Osteoblast (primary cell): ENCODE data around the gene TREH. TPM values are rescaled to one million over a fixed set of nuclear protein-coding genes. Genes with fewer than 3 reads are reported as not detected.

Experiments
- DNase-seq: peaks from one replicate; pipeline ENCODE4 v3.0.0; 2011; ENCODE audit warnings: low spot score, mixed read lengths; ENCODE audit not compliant: insufficient read length; ENCODE audit errors: missing footprints
- H2AFZ ChIP-seq: 2 replicates; pipeline ENCODE4 v1.6.0; 2011; ENCODE audit warnings: mild to moderate bottlenecking, low read length
- H3K27ac ChIP-seq: 2 replicates; pipeline ENCODE4 v1.5.1; 2011; ENCODE audit warnings: mild to moderate bottlenecking, low read depth, low read length, moderate library complexity
- H3K27me3 ChIP-seq: 2 replicates; pipeline ENCODE4 v1.6.0; 2012; ENCODE audit warnings: mild to moderate bottlenecking, control low read depth, inconsistent platforms, low read length, moderate library complexity; ENCODE audit not compliant: insufficient read depth
- H3K36me3 ChIP-seq: 2 replicates; pipeline ENCODE4 v1.5.1; 2011; ENCODE audit warnings: mild to moderate bottlenecking, low read length, control low read depth, moderate library complexity; ENCODE audit not compliant: insufficient read depth
- H3K4me1 ChIP-seq: 2 replicates; pipeline ENCODE4 v1.5.1; 2011; ENCODE audit warnings: mild to moderate bottlenecking, low read length, control low read depth, moderate library complexity; ENCODE audit not compliant: insufficient read depth
- H3K4me2 ChIP-seq: 2 replicates; pipeline ENCODE4 v1.6.0; 2011; ENCODE audit warnings: mild to moderate bottlenecking, low read length; ENCODE audit not compliant: insufficient read depth
- H3K4me3 ChIP-seq: fragments of 200-600 bp; sonication (generic); 3 replicates; pipeline ENCODE4 v1.5.1; 2012; ENCODE audit warnings: mild to moderate bottlenecking, low read length, inconsistent platforms; ENCODE audit not compliant: insufficient read depth
- H3K79me2 ChIP-seq: 2 replicates; pipeline ENCODE4 v1.6.0; 2012; ENCODE audit warnings: mild to moderate bottlenecking, low read length, control low read depth, inconsistent platforms; ENCODE audit not compliant: insufficient read depth
- H3K9me3 ChIP-seq: 2 replicates; pipeline ENCODE4 v1.5.1; 2011; ENCODE audit warnings: low read depth, low read length, control low read depth
- H4K20me1 ChIP-seq: 2 replicates; pipeline ENCODE4 v1.6.0; 2012; ENCODE audit warnings: mild to moderate bottlenecking, low read length, control low read depth; ENCODE audit not compliant: insufficient read depth
- CTCF ChIP-seq: IDR thresholded peaks from 2 replicates; pipeline ENCODE4 v1.5.1; 2011; ENCODE audit warnings: mild to moderate bottlenecking, low read depth, low read length, moderate library complexity; ENCODE audit errors: extremely low read depth
- total RNA-seq: library from RNA; depleted of rRNA; stranded (reverse); fragments of >200 nt; gene quantifications from 2 replicates; pipeline ENCODE4 v1.2.3, GENCODE V29; 2012

Gene TREH
- total RNA-seq, 1 donor: not detected

- no peak overlapping the region for H3K4me2 ChIP-seq
- DNase-seq: peak; percentile 92
- H2AFZ ChIP-seq: no peak overlapping the region
- H3K27me3 ChIP-seq: no peaks in the 10 kb centered on the region
- peaks cover 38% of the 10 kb centered on the region for H3K4me1 ChIP-seq
- TF ChIP-seq CTCF: no peak
- H3K9me3 ChIP-seq: no peaks in the 10 kb centered on the region
- peaks cover 39% of the 10 kb centered on the region for H3K79me2 ChIP-seq
- peaks cover 84% of the 10 kb centered on the region for H3K36me3 ChIP-seq
- H4K20me1 ChIP-seq: peaks cover 32% of the 10 kb centered on the region
- no peak overlapping the region for H3K4me3 ChIP-seq
- peak overlapping the region; percentile 46 for H3K27ac ChIP-seq
Observed at GRCh38 chr11:118633319-118633690, 46.1 kb downstream of the TREH start.

- no peak overlapping the region for H3K4me3 ChIP-seq
- H3K27me3 ChIP-seq: no peaks in the 10 kb centered on the region
- H2AFZ ChIP-seq: no peak overlapping the region
- peaks cover 84% of the 10 kb centered on the region for H3K36me3 ChIP-seq
- TF ChIP-seq CTCF: no peak
- H3K79me2 ChIP-seq: peaks cover 44% of the 10 kb centered on the region
- DNase-seq: peak; percentile 74
- no peaks in the 10 kb centered on the region for H3K9me3 ChIP-seq
- H3K27ac ChIP-seq: peak overlapping the region; percentile 17
- H3K4me2 ChIP-seq: no peak overlapping the region
- peaks cover 32% of the 10 kb centered on the region for H4K20me1 ChIP-seq
- H3K4me1 ChIP-seq: peaks cover 38% of the 10 kb centered on the region
Observed at GRCh38 chr11:118632577-118633318, 46.7 kb downstream of the TREH start.

- Histone ChIP-seq H3K4me1 (peaks cover 29% of the 10 kb centered on the region), H4K20me1 (peaks cover 28% of the 10 kb centered on the region), H3K79me2 (peaks cover 49% of the 10 kb centered on the region)
Observed at GRCh38 chr11:118631142-118631909, 48.1 kb downstream of the TREH start.

More at GRCh38 chr11:118631142-118631909, 48.1 kb downstream of the TREH start:
- no peaks in the 10 kb centered on the region for H3K27me3 ChIP-seq
- no peak for DNase-seq
- H2AFZ ChIP-seq: no peak overlapping the region
- H3K27ac ChIP-seq: no peak overlapping the region
- no peaks in the 10 kb centered on the region for H3K9me3 ChIP-seq
- peaks cover 84% of the 10 kb centered on the region for H3K36me3 ChIP-seq
- H3K4me2 ChIP-seq: no peak overlapping the region
- no peak overlapping the region for H3K4me3 ChIP-seq
- no peak for TF ChIP-seq CTCF
